Measurements from ENCODE around the gene ENGASE.
"Not testable (repeated sequence)": the region's sequence is repeated elsewhere in the genome, so short reads cannot be mapped to it uniquely, and the experiment has no call there.

The ENGASE gene

GRCh38 chr17:79072544-79072943 is 2.1 kb upstream of the ENGASE start:
- H3F3A ChIP-seq (ENCODE audit: low read depth): no peaks in the 10 kb centered on the region
- no peaks in the 10 kb centered on the region for H3K36me3 ChIP-seq (ENCODE audit: insufficient read depth, low read length)
- peaks cover 2% of the 10 kb centered on the region for H4K20me1 ChIP-seq (ENCODE audit: insufficient read depth, low read length, poor library complexity, severe bottlenecking)
- no peak overlapping the region for H2AFZ ChIP-seq (ENCODE audit: low read length)
- no peak overlapping the region for H3K9ac ChIP-seq (ENCODE audit: low read depth, low read length, poor library complexity, severe bottlenecking)
- no peaks in the 10 kb centered on the region for H3K9me2 ChIP-seq (replicated peaks; ENCODE audit: low read depth, low read length)
- H3K4me3 ChIP-seq (ENCODE audit: low read length, poor library complexity, severe bottlenecking): no peak overlapping the region
- peaks cover 15% of the 10 kb centered on the region for H3K4me1 ChIP-seq (ENCODE audit: insufficient read depth, low read length, poor library complexity, severe bottlenecking)
- H3K4me2 ChIP-seq (ENCODE audit: low read depth, low read length, poor library complexity, severe bottlenecking): no peak overlapping the region
- TF ChIP-seq CTCF (conservative IDR thresholded peaks at IDR 0.05; ENCODE audit: low read length): no peak
- no peak for TF ChIP-seq EZH2phosphoT487 (IDR thresholded peaks at IDR 0.05; ENCODE audit: borderline replicate concordance)
- H3K27me3 ChIP-seq (ENCODE audit: insufficient read depth, low read length, poor library complexity, severe bottlenecking): no peaks in the 10 kb centered on the region
- H3K79me2 ChIP-seq (ENCODE audit: insufficient read depth, low read length): peaks cover 11% of the 10 kb centered on the region; the same call in 1 of the 2 replicates
- no peaks in the 10 kb centered on the region for H3K9me3 ChIP-seq (ENCODE audit: insufficient read depth, low read depth, low read length)

DNA sequence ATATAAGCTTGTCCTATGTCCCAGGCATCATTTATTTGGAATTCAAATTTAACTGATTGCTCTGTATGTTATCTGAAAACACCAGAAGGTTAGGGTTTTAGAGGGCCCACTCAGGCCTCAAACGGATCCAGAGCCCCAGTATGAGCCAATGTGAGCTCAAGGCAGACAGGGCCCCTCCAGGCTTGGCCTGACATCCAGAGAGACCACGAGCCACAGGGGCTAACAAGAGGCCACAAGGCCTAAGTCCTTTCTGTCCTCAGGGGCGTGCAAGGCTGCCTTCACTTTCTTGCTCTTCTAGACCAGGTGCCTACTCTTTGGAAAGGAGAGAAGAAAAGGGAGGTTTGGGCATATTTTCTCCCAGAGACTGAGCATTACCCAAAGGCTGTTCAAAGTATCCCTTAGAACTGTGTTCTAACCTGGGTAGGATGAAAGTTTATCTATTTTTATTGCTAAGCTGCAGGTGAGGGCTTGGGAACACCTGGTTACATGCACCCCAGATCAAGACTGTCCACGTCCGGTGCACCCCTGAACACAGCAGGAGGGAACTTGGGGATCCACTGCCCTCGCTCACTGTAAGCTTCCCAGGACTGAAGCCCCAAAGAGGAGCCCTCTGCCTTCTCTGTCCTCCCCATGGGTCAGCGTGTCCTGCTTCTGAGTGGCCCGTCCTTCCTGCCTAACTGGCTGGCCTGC is 1.5 kb upstream of the ENGASE start:
- Histone ChIP-seq H3K4me2 (ENCODE audit: low read depth, low read length, poor library complexity, severe bottlenecking) (no peak overlapping the region), H3K36me3 (ENCODE audit: insufficient read depth, low read length) (no peaks in the 10 kb centered on the region), H3K9ac (ENCODE audit: low read depth, low read length, poor library complexity, severe bottlenecking) (no peak overlapping the region), H3K9me3 (ENCODE audit: insufficient read depth, low read depth, low read length) (no peaks in the 10 kb centered on the region), H3K27me3 (ENCODE audit: insufficient read depth, low read length, poor library complexity, severe bottlenecking) (no peaks in the 10 kb centered on the region), H3K4me1 (ENCODE audit: insufficient read depth, low read length, poor library complexity, severe bottlenecking) (peaks cover 15% of the 10 kb centered on the region), H3F3A (ENCODE audit: low read depth) (no peaks in the 10 kb centered on the region), H3K4me3 (ENCODE audit: low read length, poor library complexity, severe bottlenecking) (no peak overlapping the region), H4K20me1 (ENCODE audit: insufficient read depth, low read length, poor library complexity, severe bottlenecking) (peaks cover 4% of the 10 kb centered on the region), H2AFZ (ENCODE audit: low read length) (0 out of 2 replicates have a peak overlapping the region, but pooled peaks have one; percentile 48), H3K79me2 (ENCODE audit: insufficient read depth, low read length) (peaks cover 11% of the 10 kb centered on the region; the same call in 1 of the 2 replicates), H3K9me2 (replicated peaks; ENCODE audit: low read depth, low read length) (no peaks in the 10 kb centered on the region)
- TF ChIP-seq CTCF (conservative IDR thresholded peaks at IDR 0.05; ENCODE audit: low read length) (no peak), EZH2phosphoT487 (IDR thresholded peaks at IDR 0.05; ENCODE audit: borderline replicate concordance) (no peak)

DNA sequence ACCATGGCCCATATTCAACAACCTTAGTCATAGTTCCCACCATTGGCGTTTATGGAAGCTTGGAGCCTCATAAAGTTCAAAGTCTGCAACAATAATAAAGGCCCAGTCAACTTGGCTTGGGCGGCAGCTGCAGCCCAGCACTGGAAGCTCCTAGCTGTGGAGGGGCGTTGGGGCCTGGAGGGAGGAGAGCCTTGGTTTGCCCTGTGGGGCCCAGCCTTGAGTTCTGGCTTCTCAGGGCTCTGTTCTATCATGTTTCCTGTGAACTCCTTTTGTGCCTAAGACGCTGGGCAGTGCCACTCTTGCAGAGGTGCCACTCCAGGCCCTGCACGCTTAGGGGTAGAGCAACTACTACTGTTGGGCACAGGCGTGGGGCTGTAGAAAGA is 927 bp upstream of the ENGASE start:
- Histone ChIP-seq H3K9me2 (replicated peaks; ENCODE audit: low read depth, low read length) (no peaks in the 10 kb centered on the region), H3K4me3 (ENCODE audit: low read length, poor library complexity, severe bottlenecking) (no peak overlapping the region), H3K9me3 (ENCODE audit: insufficient read depth, low read depth, low read length) (no peaks in the 10 kb centered on the region), H3K36me3 (ENCODE audit: insufficient read depth, low read length) (no peaks in the 10 kb centered on the region), H2AFZ (ENCODE audit: low read length) (peak overlapping the region; percentile 48; the same call in 1 of the 2 replicates), H4K20me1 (ENCODE audit: insufficient read depth, low read length, poor library complexity, severe bottlenecking) (peaks cover 4% of the 10 kb centered on the region), H3F3A (ENCODE audit: low read depth) (no peaks in the 10 kb centered on the region), H3K4me1 (ENCODE audit: insufficient read depth, low read length, poor library complexity, severe bottlenecking) (peaks cover 15% of the 10 kb centered on the region), H3K79me2 (ENCODE audit: insufficient read depth, low read length) (peaks cover 11% of the 10 kb centered on the region; the same call in 1 of the 2 replicates), H3K27me3 (ENCODE audit: insufficient read depth, low read length, poor library complexity, severe bottlenecking) (no peaks in the 10 kb centered on the region), H3K4me2 (ENCODE audit: low read depth, low read length, poor library complexity, severe bottlenecking) (no peak overlapping the region), H3K9ac (ENCODE audit: low read depth, low read length, poor library complexity, severe bottlenecking) (no peak overlapping the region)
- TF ChIP-seq CTCF (conservative IDR thresholded peaks at IDR 0.05; ENCODE audit: low read length) (no peak), EZH2phosphoT487 (IDR thresholded peaks at IDR 0.05; ENCODE audit: borderline replicate concordance) (no peak)

- peaks cover 11% of the 10 kb centered on the region; the same call in 1 of the 2 replicates for H3K79me2 ChIP-seq (ENCODE audit: insufficient read depth, low read length)
- H3K9me2 ChIP-seq (replicated peaks; ENCODE audit: low read depth, low read length); H3K36me3 ChIP-seq (ENCODE audit: insufficient read depth, low read length); H4K20me1 ChIP-seq (ENCODE audit: insufficient read depth, low read length, poor library complexity, severe bottlenecking); H3K27me3 ChIP-seq (ENCODE audit: insufficient read depth, low read length, poor library complexity, severe bottlenecking); H3K9ac ChIP-seq (ENCODE audit: low read depth, low read length, poor library complexity, severe bottlenecking); H3K9me3 ChIP-seq (ENCODE audit: insufficient read depth, low read depth, low read length); H3F3A ChIP-seq (ENCODE audit: low read depth): not testable (repeated sequence)
- H3K4me2 ChIP-seq (ENCODE audit: low read depth, low read length, poor library complexity, severe bottlenecking): peak overlapping the region; percentile 72
- H3K4me1 ChIP-seq (ENCODE audit: insufficient read depth, low read length, poor library complexity, severe bottlenecking): peaks cover 15% of the 10 kb centered on the region
- peak overlapping the region; percentile 77 for H3K4me3 ChIP-seq (ENCODE audit: low read length, poor library complexity, severe bottlenecking)
- peak overlapping the region; percentile 94 for H2AFZ ChIP-seq (ENCODE audit: low read length)
Observed at GRCh38 chr17:79074121-79074648, 439 bp upstream of the ENGASE start.
